Karpas-422 (cell line): ENCODE data around the gene GNAI3. TPM values are rescaled to one million over a fixed set of nuclear protein-coding genes. Genes with fewer than 3 reads are reported as not detected.

ENCODE experiments used
- DNase-seq: peaks from one replicate; pipeline ENCODE4 v3.0.0-alpha.2; 2015
- H2AFZ ChIP-seq: fragments of 200-600 bp; sonication (generic); 2 replicates; pipeline ENCODE4 v1.6.1; 2014; ENCODE audit warnings: antibody characterized with exemption, low read length, mixed read lengths
- H3K27ac ChIP-seq: fragments of 200-600 bp; sonication (generic); 2 replicates; pipeline ENCODE4 v1.5.1; 2014; ENCODE audit warnings: mild to moderate bottlenecking, low read length, moderate library complexity
- H3K27me3 ChIP-seq: fragments of 200-600 bp; sonication (generic); 2 replicates; pipeline ENCODE4 v1.6.1; 2014; ENCODE audit warnings: low read length, mixed read lengths
- H3K36me3 ChIP-seq: fragments of 200-600 bp; sonication (generic); 2 replicates; pipeline ENCODE4 v1.6.1; 2014; ENCODE audit warnings: low read length, mixed read lengths; ENCODE audit not compliant: insufficient read depth
- H3K4me1 ChIP-seq: fragments of 200-600 bp; sonication (generic); 2 replicates; pipeline ENCODE4 v1.6.1; 2014; ENCODE audit warnings: mild to moderate bottlenecking, low read length, mixed read lengths
- H3K4me2 ChIP-seq: fragments of 200-600 bp; sonication (generic); 2 replicates; pipeline ENCODE4 v1.6.1; 2014; ENCODE audit warnings: low read length, low read depth, mild to moderate bottlenecking; ENCODE audit not compliant: poor library complexity, severe bottlenecking
- H3K4me3 ChIP-seq: fragments of 200-600 bp; sonication (generic); 2 replicates; pipeline ENCODE4 v1.5.1; 2014; ENCODE audit warnings: mild to moderate bottlenecking, antibody characterized with exemption, low read length, mixed read lengths
- H3K79me2 ChIP-seq: fragments of 200-600 bp; sonication (generic); 2 replicates; pipeline ENCODE4 v1.6.1; 2014; ENCODE audit warnings: mild to moderate bottlenecking, low read length, mixed read lengths
- H3K9ac ChIP-seq: fragments of 200-600 bp; sonication (generic); 2 replicates; pipeline ENCODE4 v1.6.0; 2014; ENCODE audit warnings: low read length
- H3K9me2 ChIP-seq: fragments of 200-600 bp; sonication (generic), shearing (Covaris generic); replicated peaks from 2 replicates; pipeline ENCODE4 v1.6.0; 2014; ENCODE audit warnings: mild to moderate bottlenecking, low read length, moderate library complexity; ENCODE audit not compliant: insufficient read depth
- H3K9me3 ChIP-seq: fragments of 300-700, 200-600 bp; sonication (generic); 2 replicates; pipeline ENCODE4 v1.6.1; 2014; ENCODE audit warnings: low read length, mixed read lengths
- H4K20me1 ChIP-seq: fragments of 200-600 bp; sonication (generic); 2 replicates; pipeline ENCODE4 v1.6.1; 2014; ENCODE audit warnings: mild to moderate bottlenecking, antibody characterized with exemption, low read length, low read depth; ENCODE audit not compliant: insufficient read depth
- total RNA-seq: library from RNA; depleted of rRNA; stranded (reverse); fragments of >200 nt; shearing (Covaris generic); gene quantifications from 2 replicates; pipeline ENCODE4 v1.2.3, GENCODE V29; 2014; ENCODE audit warnings: low replicate concordance

GNAI3 gene
- total RNA-seq, 1 experiment from 2014 or later = 12.6 TPM

- no peaks in the 10 kb centered on the region for H3K9me2 ChIP-seq
- H3K79me2 ChIP-seq = peaks cover 63% of the 10 kb centered on the region
- peak overlapping the region; percentile 93 for H3K27ac ChIP-seq
- no peaks in the 10 kb centered on the region for H3K9me3 ChIP-seq
- DNase-seq = no peak
- peaks cover 24% of the 10 kb centered on the region; the same call in 1 of the 2 replicates for H4K20me1 ChIP-seq
- peak overlapping the region; percentile 97 for H3K4me2 ChIP-seq
- no peaks in the 10 kb centered on the region for H3K36me3 ChIP-seq
- no peak overlapping the region for H2AFZ ChIP-seq
- no peaks in the 10 kb centered on the region for H3K27me3 ChIP-seq
- H3K4me1 ChIP-seq = peaks cover 65% of the 10 kb centered on the region
- peak overlapping the region; percentile 92 for H3K4me3 ChIP-seq
- peak overlapping the region; percentile 92 for H3K9ac ChIP-seq
These were observed 73.9 kb downstream of the GNAI3 start for GRCh38 chr1:109622137-109622892.

GRCh38 chr1:109622895-109623294 lies 74.5 kb downstream of the GNAI3 start:
- Histone ChIP-seq H4K20me1 (peaks cover 24% of the 10 kb centered on the region; the same call in 1 of the 2 replicates), H3K27me3 (no peaks in the 10 kb centered on the region), H3K9me3 (no peaks in the 10 kb centered on the region), H3K4me3 (peak overlapping the region; percentile 92), H3K9me2 (no peaks in the 10 kb centered on the region), H3K79me2 (peaks cover 63% of the 10 kb centered on the region), H3K9ac (peak overlapping the region; percentile 92), H3K4me2 (peak overlapping the region; percentile 97), H3K36me3 (0 out of 2 replicates have a peak, but pooled peaks cover 4% of the 10 kb centered on the region), H3K27ac (peak overlapping the region; percentile 93), H3K4me1 (peaks cover 59% of the 10 kb centered on the region), H2AFZ (no peak overlapping the region)
- DNase-seq = no peak

GRCh38 chr1:109623601-109624161 lies 75.3 kb downstream of the GNAI3 start:
- Histone ChIP-seq H3K27ac (peak overlapping the region; percentile 93), H4K20me1 (peaks cover 24% of the 10 kb centered on the region; the same call in 1 of the 2 replicates), H3K79me2 (peaks cover 63% of the 10 kb centered on the region), H3K9ac (peak overlapping the region; percentile 92), H3K4me2 (peak overlapping the region; percentile 97), H3K4me1 (peaks cover 51% of the 10 kb centered on the region), H3K9me3 (no peaks in the 10 kb centered on the region), H3K36me3 (peaks cover 8% of the 10 kb centered on the region; the same call in 1 of the 2 replicates), H3K9me2 (no peaks in the 10 kb centered on the region), H2AFZ (no peak overlapping the region), H3K27me3 (no peaks in the 10 kb centered on the region), H3K4me3 (peak overlapping the region; percentile 92)
- peak; percentile 76 for DNase-seq

- DNase-seq = peak; percentile 94
- Histone ChIP-seq H3K9ac (peak overlapping the region; percentile 92), H3K9me3 (no peaks in the 10 kb centered on the region), H3K4me3 (peak overlapping the region; percentile 92), H3K36me3 (peaks cover 8% of the 10 kb centered on the region), H2AFZ (no peak overlapping the region), H3K9me2 (no peaks in the 10 kb centered on the region), H3K4me1 (peaks cover 44% of the 10 kb centered on the region), H3K27ac (peak overlapping the region; percentile 93), H3K4me2 (peak overlapping the region; percentile 97), H3K27me3 (no peaks in the 10 kb centered on the region), H4K20me1 (peaks cover 24% of the 10 kb centered on the region; the same call in 1 of the 2 replicates), H3K79me2 (peaks cover 63% of the 10 kb centered on the region)
These were observed 76.0 kb downstream of the GNAI3 start for GRCh38 chr1:109624201-109625010.

GRCh38 chr1:109625176-109625575 lies 76.8 kb downstream of the GNAI3 start:
- Histone ChIP-seq H3K4me2 (peak overlapping the region; percentile 97), H3K4me3 (peak overlapping the region; percentile 92; the same call in 1 of the 2 replicates), H3K36me3 (peaks cover 12% of the 10 kb centered on the region), H3K9me3 (no peaks in the 10 kb centered on the region), H3K9ac (peak overlapping the region; percentile 92; the same call in 1 of the 2 replicates), H3K4me1 (peaks cover 43% of the 10 kb centered on the region), H3K79me2 (peaks cover 57% of the 10 kb centered on the region), H3K27me3 (no peaks in the 10 kb centered on the region), H2AFZ (no peak overlapping the region), H3K9me2 (no peaks in the 10 kb centered on the region), H4K20me1 (peaks cover 30% of the 10 kb centered on the region; the same call in 1 of the 2 replicates), H3K27ac (peak overlapping the region; percentile 93)
- no peak for DNase-seq

GRCh38 chr1:109625601-109626560 lies 77.5 kb downstream of the GNAI3 start:
- Histone ChIP-seq H3K9me3 (no peaks in the 10 kb centered on the region), H3K9ac (0 out of 2 replicates have a peak overlapping the region, but pooled peaks have one; percentile 92), H4K20me1 (peaks cover 34% of the 10 kb centered on the region; the same call in 1 of the 2 replicates), H3K9me2 (no peaks in the 10 kb centered on the region), H3K4me1 (peaks cover 43% of the 10 kb centered on the region), H3K4me3 (no peak overlapping the region), H3K27ac (peak overlapping the region; percentile 93; the same call in 1 of the 2 replicates), H3K27me3 (no peaks in the 10 kb centered on the region), H3K4me2 (no peak overlapping the region), H2AFZ (no peak overlapping the region), H3K36me3 (peaks cover 16% of the 10 kb centered on the region), H3K79me2 (peaks cover 50% of the 10 kb centered on the region)
- DNase-seq = no peak

- H4K20me1 ChIP-seq = peaks cover 32% of the 10 kb centered on the region; the same call in 1 of the 2 replicates
- peaks cover 37% of the 10 kb centered on the region for H3K4me1 ChIP-seq
- no peaks in the 10 kb centered on the region for H3K9me2 ChIP-seq
- no peak overlapping the region for H2AFZ ChIP-seq
- no peaks in the 10 kb centered on the region for H3K27me3 ChIP-seq
- no peak overlapping the region for H3K9ac ChIP-seq
- peaks cover 22% of the 10 kb centered on the region for H3K36me3 ChIP-seq
- peaks cover 41% of the 10 kb centered on the region for H3K79me2 ChIP-seq
- H3K27ac ChIP-seq = no peak overlapping the region
- H3K4me3 ChIP-seq = no peak overlapping the region
- no peak overlapping the region for H3K4me2 ChIP-seq
- no peaks in the 10 kb centered on the region for H3K9me3 ChIP-seq
- no peak for DNase-seq
These were observed 78.4 kb downstream of the GNAI3 start for GRCh38 chr1:109626682-109627408.
